GM21423 (cell line): ENCODE results near the gene CGB1.
"Not testable (repeated sequence)": the region's sequence is repeated elsewhere in the genome, so short reads cannot be mapped to it uniquely, and the experiment has no call there.

ENCODE experiments used
- ATAC-seq: cut with Tn5 transposase; IDR thresholded peaks from one replicate; pipeline ENCODE4 v1.9.1; 2021; ENCODE audit warnings: mild to moderate bottlenecking, moderate library complexity; ENCODE audit not compliant: unreplicated experiment

The CGB1 gene

GRCh38 chr19:49024233-49024632 is 12.5 kb downstream of the CGB1 start, which contains the start of gene CGB3:
TSS of gene CGB3 (minus strand) at chr19:49024333. CDS start at chr19:49023971, 362 bp downstream.
- not testable (repeated sequence) for ATAC-seq

GRCh38 chr19:49022116-49022515 is 14.6 kb downstream of the CGB1 start:
- ATAC-seq = no peak

- no peak for ATAC-seq
Observed at GRCh38 chr19:49020931-49021895, 15.5 kb downstream of the CGB1 start.

GRCh38 chr19:49020342-49020741 is 16.4 kb downstream of the CGB1 start:
- no peak for ATAC-seq

- ATAC-seq = no peak
Observed at GRCh38 chr19:49019242-49019932, 17.3 kb downstream of the CGB1 start.

GRCh38 chr19:49018388-49019241 is 18.1 kb downstream of the CGB1 start:
- ATAC-seq = not testable (repeated sequence)

- no peak for ATAC-seq
Observed at GRCh38 chr19:49017666-49018351, 18.9 kb downstream of the CGB1 start.

- ATAC-seq = no peak
Observed at GRCh38 chr19:49017041-49017665, 19.5 kb downstream of the CGB1 start, which contains the start of gene LHB. TSS of gene LHB (minus strand) at chr19:49017091. CDS start at chr19:49017081, 10 bp downstream.

GRCh38 chr19:49016067-49016839 is 20.4 kb downstream of the CGB1 start:
- no peak for ATAC-seq

GRCh38 chr19:49014870-49015255 is 21.8 kb downstream of the CGB1 start:
- ATAC-seq = no peak

- ATAC-seq = no peak
Observed at GRCh38 chr19:49014123-49014869, 22.4 kb downstream of the CGB1 start.

- no peak for ATAC-seq
Observed at GRCh38 chr19:49011194-49011593, 25.5 kb downstream of the CGB1 start.

GRCh38 chr19:49010453-49010852 is 26.2 kb downstream of the CGB1 start:
- ATAC-seq = no peak

GRCh38 chr19:49009828-49010227 is 26.9 kb downstream of the CGB1 start:
- ATAC-seq = no peak

- no peak for ATAC-seq
Observed at GRCh38 chr19:49006905-49007304, 29.8 kb downstream of the CGB1 start.

GRCh38 chr19:49004964-49005614 is 31.6 kb downstream of the CGB1 start:
- no peak for ATAC-seq

GRCh38 chr19:49004133-49004532 is 32.6 kb downstream of the CGB1 start:
- ATAC-seq = no peak
